ENCODE measurements around the gene FLNC. TPM values are rescaled to one million over a fixed set of nuclear protein-coding genes. Genes with fewer than 3 reads are reported as not detected.

FLNC gene
- polyA plus RNA-seq, 2 of the 4 experiments (the other 2 are of a cell fraction) = 0.43 to 3.4 TPM

- POLR2A ChIA-PET = interaction anchor here (0.7 kb wide), 1 partner anchor 14 kb away, joined by 8 read pairs; no protein-coding TSS in a partner anchor
- ATAC-seq = peak in 1 of 2 experiments; percentile 31; a peak in 3 of 6 replicates
- TF ChIP-seq SREBF2 (IDR thresholded peaks at IDR 0.05) (no peak), SMC3 (IDR thresholded peaks at IDR 0.05) (no peak)
- Histone ChIP-seq H3K4me1 (peaks cover 38% of the 10 kb centered on the region), H3K27ac (peak overlapping the region in 1 of 2 experiments; percentile 50; a peak in 2 of 6 replicates), H3K4me3 (no peak overlapping the region), H3K4me2 (peak overlapping the region; percentile 15), H3K9me3 (no peaks in the 10 kb centered on the region)
- no peak for DNase-seq (ENCODE audit: low read depth in 1 of 2, low spot score in 1 of 2)
- FAIRE-seq = no peak
- CTCF ChIA-PET = interaction anchor here (2.9 to 5.6 kb wide), 2 partner anchors 8 to 15 kb away, joined by 16 to 22 read pairs; no protein-coding TSS in a partner anchor
- 25% methylated on average over 4 of the region's 4 CpGs for WGBS (ENCODE audit: missing lambda C conversion rate)
Observed at GRCh38 chr7:128833946-128834325, 3.7 kb downstream of the FLNC start.

- Histone ChIP-seq H3K4me1 (peaks cover 28% of the 10 kb centered on the region), H3K9me3 (no peaks in the 10 kb centered on the region), H3K4me2 (no peak overlapping the region), H3K27ac (no peak overlapping the region), H3K4me3 (no peak overlapping the region)
- 90% methylated on average over 13 of the region's 16 CpGs for WGBS (ENCODE audit: missing lambda C conversion rate)
- no peak for DNase-seq (ENCODE audit: low read depth in 1 of 2, low spot score in 1 of 2)
- ChIA-PET CTCF (interaction anchor here (1.0 to 5.6 kb wide), 3 partner anchors 16 to 45 kb away, joined by 3 to 22 read pairs (median 4); no protein-coding TSS in a partner anchor), POLR2A (no interaction called here)
- TF ChIP-seq ATOH8 (CRISPR knock-in tag; IDR thresholded peaks at IDR 0.05; ENCODE audit: low read depth) = no peak
- TF ChIP-seq NPAS2 (CRISPR knock-in tag; IDR thresholded peaks at IDR 0.05; ENCODE audit: borderline replicate concordance) = no peak
- no peak for TF ChIP-seq BCL3 (IDR thresholded peaks at IDR 0.05)
- no peak for ATAC-seq
- FAIRE-seq = no peak
Observed at GRCh38 chr7:128835231-128835751, 5.1 kb downstream of the FLNC start.

GRCh38 chr7:128835790-128836641, 5.8 kb downstream of the FLNC start:
- WGBS (ENCODE audit: missing lambda C conversion rate) = 71% methylated on average over 11 of the region's 14 CpGs
- no peak for DNase-seq (ENCODE audit: low read depth in 1 of 2, low spot score in 1 of 2)
- no peaks in the 10 kb centered on the region for H3K9me3 ChIP-seq
- H3K4me1 ChIP-seq = peaks cover 28% of the 10 kb centered on the region
- no peak overlapping the region for H3K27ac ChIP-seq
- H3K4me3 ChIP-seq = no peak overlapping the region
- H3K4me2 ChIP-seq = no peak overlapping the region
- no peak for FAIRE-seq
- no peak for TF ChIP-seq CEBPB (IDR thresholded peaks at IDR 0.05)
- no peak for TF ChIP-seq NPAS2 (CRISPR knock-in tag; IDR thresholded peaks at IDR 0.05; ENCODE audit: borderline replicate concordance)
- no peak for TF ChIP-seq BCL3 (IDR thresholded peaks at IDR 0.05)
- ChIA-PET CTCF (interaction anchor here (1.0 to 5.6 kb wide), 4 partner anchors 17 to 44 kb away, joined by 3 to 22 read pairs (median 4); no protein-coding TSS in a partner anchor), POLR2A (no interaction called here)
- no peak for ATAC-seq

- H3K4me3 ChIP-seq = no peak overlapping the region
- WGBS (ENCODE audit: missing lambda C conversion rate) = 80% methylated on average over 7 of the region's 14 CpGs
- peaks cover 21% of the 10 kb centered on the region for H3K4me1 ChIP-seq
- ChIA-PET POLR2A (no interaction called here), CTCF (interaction anchor here (1.0 to 5.6 kb wide), 4 partner anchors 18 to 47 kb away, joined by 3 to 22 read pairs (median 4); no protein-coding TSS in a partner anchor)
- H3K9me3 ChIP-seq = no peaks in the 10 kb centered on the region
- FAIRE-seq = no peak
- ATAC-seq = no peak
- no peak overlapping the region for H3K27ac ChIP-seq
- H3K4me2 ChIP-seq = no peak overlapping the region
- no peak for TF ChIP-seq JUNB (IDR thresholded peaks at IDR 0.05)
- TF ChIP-seq CHD2 (IDR thresholded peaks at IDR 0.05; ENCODE audit: low read length, partially characterized antibody) = no peak
- TF ChIP-seq EHMT2 (IDR thresholded peaks at IDR 0.05; ENCODE audit: low read depth) = no peak
- no peak for TF ChIP-seq PBX3 (IDR thresholded peaks at IDR 0.05)
- no peak for TF ChIP-seq ELK1 (IDR thresholded peaks at IDR 0.05; ENCODE audit: low read depth, low read length)
- TF ChIP-seq TP53 (CRISPR knock-in tag; IDR thresholded peaks at IDR 0.05) = no peak
- no peak for TF ChIP-seq ESRRA (IDR thresholded peaks at IDR 0.05; ENCODE audit: borderline replicate concordance, low read length)
- DNase-seq (ENCODE audit: low read depth in 1 of 2, low spot score in 1 of 2) = no peak
Observed at GRCh38 chr7:128836729-128837348, 6.6 kb downstream of the FLNC start.
